GM19099 (cell line): ENCODE data around the gene SPR.

ENCODE experiments used
- POLR2A ChIP-seq: IDR thresholded peaks from 3 replicates; pipeline ENCODE4 v1.6.1; 2011; ENCODE audit warnings: low read depth; ENCODE audit not compliant: insufficient read length; ENCODE audit errors: extremely low read depth

The SPR gene

GRCh38 chr2:72919414-72920317 is 32.5 kb downstream of the SPR start:
- TF ChIP-seq POLR2A = no peak

- no peak for TF ChIP-seq POLR2A
Measured at GRCh38 chr2:72920318-72921087, 33.3 kb downstream of the SPR start.

GRCh38 chr2:72921088-72921851 is 34.1 kb downstream of the SPR start:
- TF ChIP-seq POLR2A = no peak

GRCh38 chr2:72921853-72922252 is 34.6 kb downstream of the SPR start:
- TF ChIP-seq POLR2A = no peak

- no peak for TF ChIP-seq POLR2A
Measured at GRCh38 chr2:72923833-72924352, 36.7 kb downstream of the SPR start.

GRCh38 chr2:72924353-72925240 is 37.4 kb downstream of the SPR start:
- TF ChIP-seq POLR2A = peak; percentile 24

- TF ChIP-seq POLR2A = no peak
Measured at GRCh38 chr2:72925328-72925943, 38.2 kb downstream of the SPR start.

GRCh38 chr2:72926368-72926767 is 39.2 kb downstream of the SPR start:
- no peak for TF ChIP-seq POLR2A

GRCh38 chr2:72926811-72927465 is 39.7 kb downstream of the SPR start:
- TF ChIP-seq POLR2A = no peak

GRCh38 chr2:72927619-72928550 is 40.7 kb downstream of the SPR start:
- TF ChIP-seq POLR2A = no peak

GRCh38 chr2:72929010-72929409 is 41.8 kb downstream of the SPR start:
- TF ChIP-seq POLR2A = no peak

GRCh38 chr2:72931280-72931910 is 44.2 kb downstream of the SPR start:
- TF ChIP-seq POLR2A = no peak
